ENCODE results near the gene TMEM87A.

TMEM87A gene

GRCh38 chr15:42172475-42172874 is 100.8 kb downstream of the TMEM87A start:
- Histone ChIP-seq H3K9ac (ENCODE audit: insufficient read length) (no peak overlapping the region), H3K9me3 (ENCODE audit: low read depth, low read length) (no peaks in the 10 kb centered on the region), H3K36me3 (ENCODE audit: insufficient read depth, low read length) (peaks cover 55% of the 10 kb centered on the region), H3K4me3 (no peak overlapping the region), H3K27ac (no peak overlapping the region)
- DNase-seq (ENCODE audit: low read depth, low spot score): no peak
- TF ChIP-seq FOXP2 (optimal IDR thresholded peaks at IDR 0.05; ENCODE audit: control extremely low read depth, extremely low read length, insufficient read depth) (no peak), POLR2AphosphoS5 (IDR thresholded peaks at IDR 0.05; ENCODE audit: borderline replicate concordance, low read depth, low read length) (no peak), EZH2 (IDR thresholded peaks at IDR 0.05) (no peak)

DNA sequence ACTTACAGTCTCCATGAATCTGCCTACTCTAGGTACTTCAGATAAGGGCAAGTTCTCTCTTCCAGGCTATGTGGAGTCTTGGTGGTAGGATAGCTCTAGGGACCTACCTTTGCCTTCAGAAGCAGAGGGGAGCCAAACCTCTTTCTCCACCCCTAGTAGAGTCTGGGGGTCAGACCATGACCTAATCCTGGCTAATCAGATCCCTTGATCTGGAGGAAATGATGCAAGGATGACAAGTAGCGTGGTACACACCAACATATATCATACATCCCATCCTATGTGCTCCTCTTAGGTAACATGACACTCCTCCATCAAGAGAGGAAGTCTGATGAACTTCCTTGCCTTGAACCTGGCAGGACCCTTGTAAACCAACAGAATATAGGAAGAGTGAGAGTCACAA is 101.4 kb downstream of the TMEM87A start:
- no peak overlapping the region for H3K27ac ChIP-seq
- peaks cover 62% of the 10 kb centered on the region for H3K36me3 ChIP-seq (ENCODE audit: insufficient read depth, low read length)
- no peak for TF ChIP-seq POLR2AphosphoS5 (IDR thresholded peaks at IDR 0.05; ENCODE audit: borderline replicate concordance, low read depth, low read length)
- no peak for TF ChIP-seq EZH2 (IDR thresholded peaks at IDR 0.05)
- TF ChIP-seq FOXP2 (optimal IDR thresholded peaks at IDR 0.05; ENCODE audit: control extremely low read depth, extremely low read length, insufficient read depth): no peak
- H3K4me3 ChIP-seq: no peak overlapping the region
- no peaks in the 10 kb centered on the region for H3K9me3 ChIP-seq (ENCODE audit: low read depth, low read length)
- no peak for DNase-seq (ENCODE audit: low read depth, low spot score)
- H3K9ac ChIP-seq (ENCODE audit: insufficient read length): no peak overlapping the region

DNA sequence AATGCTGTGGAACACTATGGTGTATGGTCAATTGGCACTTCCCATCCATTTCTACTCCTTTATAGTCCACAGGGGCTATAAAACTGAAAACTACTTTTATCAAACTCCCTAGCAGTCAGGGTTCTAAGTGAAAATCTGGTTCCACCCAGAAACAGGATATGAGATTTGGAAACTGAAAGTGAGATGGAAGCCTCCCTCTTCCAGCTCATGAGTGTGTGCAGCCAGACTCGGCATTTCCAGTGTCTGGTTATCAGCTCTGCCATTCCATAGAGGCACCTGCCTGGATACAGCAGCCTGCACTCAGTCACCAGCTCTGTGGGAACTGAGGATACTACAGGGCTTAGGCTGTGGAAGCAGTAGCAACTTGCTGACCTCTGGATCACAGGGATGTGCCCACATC is 102.1 kb downstream of the TMEM87A start:
- TF ChIP-seq EZH2 (IDR thresholded peaks at IDR 0.05) (no peak), POLR2AphosphoS5 (IDR thresholded peaks at IDR 0.05; ENCODE audit: borderline replicate concordance, low read depth, low read length) (no peak), FOXP2 (optimal IDR thresholded peaks at IDR 0.05; ENCODE audit: control extremely low read depth, extremely low read length, insufficient read depth) (no peak)
- Histone ChIP-seq H3K9me3 (ENCODE audit: low read depth, low read length) (no peaks in the 10 kb centered on the region), H3K36me3 (ENCODE audit: insufficient read depth, low read length) (peaks cover 68% of the 10 kb centered on the region), H3K9ac (ENCODE audit: insufficient read length) (no peak overlapping the region), H3K4me3 (no peak overlapping the region), H3K27ac (no peak overlapping the region)
- no peak for DNase-seq (ENCODE audit: low read depth, low spot score)

DNA sequence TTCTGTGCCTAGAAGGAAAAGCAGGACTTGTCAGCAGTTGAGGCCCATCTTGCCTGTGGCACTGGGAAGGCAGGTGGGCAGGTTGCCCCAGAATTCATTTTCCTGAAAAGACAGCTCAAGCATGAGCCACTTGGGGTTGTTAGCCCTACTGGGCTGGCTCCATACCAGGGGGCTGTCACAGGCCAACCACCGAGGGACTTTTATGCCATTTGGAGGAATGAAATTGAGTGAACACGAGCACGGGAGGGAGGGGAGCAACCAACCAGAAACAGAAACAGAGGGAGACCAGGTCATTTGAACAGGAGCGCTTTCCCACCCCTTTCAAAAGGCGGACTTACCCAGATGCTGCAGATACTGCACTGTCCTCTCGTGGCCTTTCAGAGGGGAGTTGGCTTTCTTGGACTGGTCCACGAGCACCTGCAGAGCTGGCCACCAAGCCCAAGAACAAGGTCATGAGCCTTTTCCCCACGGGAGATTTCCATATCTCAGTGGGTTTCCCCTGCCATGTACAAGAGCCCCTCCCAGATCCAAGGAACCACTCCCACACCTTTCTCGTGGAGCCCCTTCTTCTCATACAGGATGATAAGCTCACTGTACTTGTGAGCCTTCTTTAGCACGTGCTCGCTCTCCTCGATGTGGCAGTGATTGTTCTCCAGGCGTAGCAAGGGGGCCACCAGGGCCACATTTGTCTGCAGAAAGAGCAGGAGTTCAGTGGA is 106.8 kb downstream of the TMEM87A start:
- TF ChIP-seq POLR2AphosphoS5 (IDR thresholded peaks at IDR 0.05; ENCODE audit: borderline replicate concordance, low read depth, low read length) (no peak), FOXP2 (optimal IDR thresholded peaks at IDR 0.05; ENCODE audit: control extremely low read depth, extremely low read length, insufficient read depth) (no peak), EZH2 (IDR thresholded peaks at IDR 0.05) (no peak)
- Histone ChIP-seq H3K9ac (ENCODE audit: insufficient read length) (no peak overlapping the region), H3K27ac (no peak overlapping the region), H3K4me3 (no peak overlapping the region), H3K36me3 (ENCODE audit: insufficient read depth, low read length) (peaks cover 80% of the 10 kb centered on the region), H3K9me3 (ENCODE audit: low read depth, low read length) (no peaks in the 10 kb centered on the region)
- no peak for DNase-seq (ENCODE audit: low read depth, low spot score)

- Histone ChIP-seq H3K36me3 (ENCODE audit: insufficient read depth, low read length) (peaks cover 87% of the 10 kb centered on the region), H3K27ac (no peak overlapping the region), H3K9me3 (ENCODE audit: low read depth, low read length) (no peaks in the 10 kb centered on the region), H3K9ac (ENCODE audit: insufficient read length) (no peak overlapping the region), H3K4me3 (no peak overlapping the region)
- DNase-seq (ENCODE audit: low read depth, low spot score): no peak
- TF ChIP-seq POLR2AphosphoS5 (IDR thresholded peaks at IDR 0.05; ENCODE audit: borderline replicate concordance, low read depth, low read length) (no peak), FOXP2 (optimal IDR thresholded peaks at IDR 0.05; ENCODE audit: control extremely low read depth, extremely low read length, insufficient read depth) (no peak), EZH2 (IDR thresholded peaks at IDR 0.05) (no peak)
Observed at GRCh38 chr15:42165106-42165505, 108.1 kb downstream of the TMEM87A start.

- H3K36me3 ChIP-seq (ENCODE audit: insufficient read depth, low read length): peaks cover 81% of the 10 kb centered on the region
Observed at GRCh38 chr15:42163947-42164550, 109.2 kb downstream of the TMEM87A start.

GRCh38 chr15:42163291-42163690 is 109.9 kb downstream of the TMEM87A start:
- no peak for DNase-seq (ENCODE audit: low read depth, low spot score)
- TF ChIP-seq EZH2 (IDR thresholded peaks at IDR 0.05): no peak
- Histone ChIP-seq H3K36me3 (ENCODE audit: insufficient read depth, low read length) (peaks cover 79% of the 10 kb centered on the region), H3K27ac (no peak overlapping the region), H3K4me3 (no peak overlapping the region), H3K9me3 (ENCODE audit: low read depth, low read length) (no peaks in the 10 kb centered on the region), H3K9ac (ENCODE audit: insufficient read length) (no peak overlapping the region)

More at GRCh38 chr15:42163947-42164550, 109.2 kb downstream of the TMEM87A start:
- TF ChIP-seq POLR2AphosphoS5 (IDR thresholded peaks at IDR 0.05; ENCODE audit: borderline replicate concordance, low read depth, low read length) (no peak), EZH2 (IDR thresholded peaks at IDR 0.05) (no peak), FOXP2 (optimal IDR thresholded peaks at IDR 0.05; ENCODE audit: control extremely low read depth, extremely low read length, insufficient read depth) (no peak)
- no peaks in the 10 kb centered on the region for H3K9me3 ChIP-seq (ENCODE audit: low read depth, low read length)
- no peak for DNase-seq (ENCODE audit: low read depth, low spot score)
- no peak overlapping the region for H3K9ac ChIP-seq (ENCODE audit: insufficient read length)
- H3K27ac ChIP-seq: no peak overlapping the region
- H3K4me3 ChIP-seq: no peak overlapping the region

Data from SK-N-MC (cell line).